LNCaP clone FGC (cell line): ENCODE measurements around the gene ELOVL7.

ENCODE experiments used
- DNase-seq: peaks from one replicate; pipeline ENCODE4 v3.0.0-alpha.2; 2011; ENCODE audit warnings: low read depth
- H3K4me3 ChIP-seq: 2 replicates; pipeline ENCODE4 v1.5.1; 2011; ENCODE audit warnings: mild to moderate bottlenecking, low read depth, low read length, control low read depth
- CTCF ChIP-seq: IDR thresholded peaks from 2 replicates; pipeline ENCODE4 v1.5.1; 2012; ENCODE audit warnings: mild to moderate bottlenecking; ENCODE audit not compliant: control insufficient read depth, insufficient read depth; ENCODE audit errors: extremely low read depth

ELOVL7 gene

DNA sequence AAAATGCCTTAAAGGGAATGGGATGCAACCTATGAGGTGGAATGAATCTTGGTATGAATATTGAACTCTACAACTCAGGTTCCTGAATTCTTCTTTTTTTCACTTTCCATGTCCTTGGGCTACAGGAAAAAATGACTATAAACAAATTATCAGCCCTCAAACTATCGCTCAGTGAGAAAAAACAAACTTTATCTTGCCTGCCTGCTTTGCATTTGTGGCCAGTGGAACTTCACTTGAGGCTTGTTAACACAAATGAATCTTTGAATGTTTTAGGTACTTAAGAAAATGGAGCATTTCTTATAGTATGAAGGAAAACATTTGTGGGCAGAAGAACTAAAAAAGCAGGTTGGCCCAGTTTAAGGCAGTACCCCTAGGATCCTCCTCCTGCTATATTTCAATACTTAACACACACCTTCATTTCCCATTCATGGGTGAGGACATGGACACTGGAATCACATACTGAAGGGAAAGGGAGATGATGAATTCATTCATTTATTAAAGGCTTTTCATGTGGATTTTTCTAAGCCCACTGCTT lies 34.1 kb downstream of the ELOVL7 start:
- no peak for DNase-seq
- no peak for TF ChIP-seq CTCF
- no peak overlapping the region for H3K4me3 ChIP-seq

DNA sequence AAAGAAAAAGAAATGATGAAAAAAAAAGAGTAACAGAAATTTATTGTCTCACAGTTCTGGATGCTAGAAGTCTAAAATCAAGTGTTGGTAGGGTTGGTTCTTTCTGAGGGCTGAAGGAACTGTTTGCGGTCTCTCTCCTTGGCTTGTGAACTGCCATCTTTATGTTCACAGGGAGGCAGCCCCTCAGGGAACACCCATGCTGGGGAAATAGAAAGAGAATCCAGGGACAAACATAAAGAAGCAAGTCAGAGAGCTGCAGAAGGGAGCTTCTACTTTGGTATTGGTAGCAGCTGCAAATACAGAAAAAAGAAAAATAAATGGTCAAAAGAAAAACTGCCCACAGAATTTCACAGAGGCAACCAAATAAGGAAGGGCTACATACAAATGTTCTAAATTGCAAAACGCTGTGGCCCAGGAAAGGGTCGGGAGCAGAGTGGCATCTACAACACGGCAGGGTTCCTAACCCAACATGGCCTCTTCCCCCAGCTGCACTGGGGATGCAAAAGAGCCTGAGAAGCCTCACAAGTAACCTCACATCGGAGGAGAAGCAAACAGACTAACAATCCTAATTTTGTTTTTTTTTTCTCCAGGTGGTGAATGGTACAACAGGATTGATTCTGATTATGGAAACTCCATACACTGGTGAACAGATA lies 37.4 kb downstream of the ELOVL7 start:
- H3K4me3 ChIP-seq, result no peak overlapping the region
- no peak for TF ChIP-seq CTCF
- DNase-seq, result no peak

- TF ChIP-seq CTCF, result no peak
- DNase-seq, result no peak
- no peak overlapping the region for H3K4me3 ChIP-seq
Observed at GRCh38 chr5:60805463-60805862, 38.6 kb downstream of the ELOVL7 start.

DNA sequence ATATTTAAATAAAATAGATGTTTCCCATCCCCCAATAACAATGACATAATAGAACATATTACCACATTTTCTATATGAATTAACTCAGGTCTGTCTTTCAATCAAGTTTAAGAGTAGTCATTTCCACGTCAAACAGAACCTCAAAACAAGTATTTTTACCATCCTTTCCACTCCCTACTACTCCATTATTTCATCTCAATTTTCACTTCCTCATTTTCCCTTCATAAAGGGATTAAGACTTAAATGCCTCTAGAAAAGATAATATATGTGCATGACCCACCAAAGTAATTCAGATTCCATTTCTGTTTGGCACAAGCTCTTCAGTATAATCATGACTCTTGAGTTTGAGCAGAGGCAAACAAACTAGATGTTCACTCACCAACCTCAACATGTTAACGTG lies 40.4 kb downstream of the ELOVL7 start:
- no peak for DNase-seq
- no peak for TF ChIP-seq CTCF
- H3K4me3 ChIP-seq, result no peak overlapping the region

- TF ChIP-seq CTCF, result no peak
Observed at GRCh38 chr5:60802986-60803385, 41.1 kb downstream of the ELOVL7 start.

DNA sequence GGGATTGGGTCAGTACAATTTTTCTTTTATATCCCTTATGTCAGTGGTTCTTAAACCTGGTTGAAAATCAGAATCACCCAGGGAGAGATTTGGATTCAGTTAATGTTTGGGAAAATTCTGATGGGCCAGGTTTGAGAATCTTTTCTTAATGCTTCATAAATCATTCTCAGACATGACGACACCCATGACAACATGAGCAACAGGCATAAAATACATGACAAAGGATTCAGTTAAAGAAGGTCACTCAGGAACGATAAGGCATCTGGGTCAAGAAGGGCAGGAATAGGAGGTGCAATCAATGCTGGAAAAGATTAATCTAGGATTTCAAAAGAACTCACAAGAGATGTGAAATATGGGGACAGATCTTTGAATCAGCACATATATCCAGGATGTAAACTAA lies 41.8 kb downstream of the ELOVL7 start:
- no peak overlapping the region for H3K4me3 ChIP-seq
- TF ChIP-seq CTCF, result no peak
- DNase-seq, result no peak

More at GRCh38 chr5:60802986-60803385, 41.1 kb downstream of the ELOVL7 start:
- DNase-seq, result no peak
- no peak overlapping the region for H3K4me3 ChIP-seq
